HL-60 (cell line): ENCODE measurements around the gene PTPRN2.

Experiments used
- DNase-seq, 2 experiments: peaks; one replicate each; pipeline ENCODE4 v3.0.0-alpha.2; 2010 to 2020; ENCODE audit warnings: low read depth in 1 of 2, low spot score in 1 of 2
- H3K27ac ChIP-seq: fragments of 250-450 bp; sonication (Bioruptor Pico); replicated peaks from 2 replicates; pipeline ENCODE4 v1.5.1; 2020; ENCODE audit warnings: mild to moderate bottlenecking, moderate library complexity
- H3K27me3 ChIP-seq: fragments of 250-450 bp; sonication (Bioruptor Pico); 2 replicates; pipeline ENCODE4 v1.5.1; 2021; ENCODE audit warnings: mild to moderate bottlenecking, moderate library complexity; ENCODE audit not compliant: insufficient read depth, poor library complexity, severe bottlenecking
- H3K4me3 ChIP-seq: replicated peaks from 2 replicates; pipeline ENCODE4 v1.5.1; 2011; ENCODE audit warnings: mild to moderate bottlenecking, control low read depth, low read length; ENCODE audit not compliant: insufficient read depth
- CTCF ChIP-seq: IDR thresholded peaks from one replicate; pipeline ENCODE4 v1.5.1; 2011; ENCODE audit warnings: low read length, control low read depth, inconsistent platforms; ENCODE audit not compliant: insufficient read depth
- GABPA ChIP-seq: IDR thresholded peaks from 2 replicates; pipeline ENCODE4 v1.6.1; 2012; ENCODE audit warnings: low read depth
- POLR2AphosphoS5 ChIP-seq: IDR thresholded peaks from 2 replicates; pipeline ENCODE4 v1.6.1; 2012; ENCODE audit warnings: low read depth
- REST ChIP-seq: IDR thresholded peaks from 2 replicates; pipeline ENCODE4 v1.6.1; 2012; ENCODE audit warnings: low read depth; ENCODE audit not compliant: insufficient replicate concordance
- SPI1 ChIP-seq: IDR thresholded peaks from 2 replicates; pipeline ENCODE4 v1.6.1; 2012; ENCODE audit warnings: low read depth, mild to moderate bottlenecking, borderline replicate concordance

Gene PTPRN2

GRCh38 chr7:157846271-157846670 is 741.4 kb downstream of the PTPRN2 start:
- TF ChIP-seq GABPA (no peak), CTCF (no peak), POLR2AphosphoS5 (no peak), REST (no peak), SPI1 (no peak)

GRCh38 chr7:157845203-157845835 is 742.3 kb downstream of the PTPRN2 start:
- no peak for DNase-seq
- TF ChIP-seq SPI1, result no peak
- no peak overlapping the region for H3K4me3 ChIP-seq
- H3K27me3 ChIP-seq, result no peaks in the 10 kb centered on the region
- no peak overlapping the region for H3K27ac ChIP-seq

More at GRCh38 chr7:157846271-157846670, 741.4 kb downstream of the PTPRN2 start:
- Histone ChIP-seq H3K27me3 (no peaks in the 10 kb centered on the region), H3K4me3 (no peak overlapping the region), H3K27ac (no peak overlapping the region)
- no peak for DNase-seq

GRCh38 chr7:157844611-157845010 is 743.0 kb downstream of the PTPRN2 start:
- DNase-seq, result no peak
- Histone ChIP-seq H3K4me3 (no peak overlapping the region), H3K27ac (no peak overlapping the region), H3K27me3 (no peaks in the 10 kb centered on the region)
- no peak for TF ChIP-seq SPI1
- TF ChIP-seq POLR2AphosphoS5, result no peak
- no peak for TF ChIP-seq REST
- TF ChIP-seq CTCF, result no peak
- TF ChIP-seq GABPA, result no peak

- DNase-seq, result no peak
- Histone ChIP-seq H3K27me3 (no peaks in the 10 kb centered on the region), H3K4me3 (no peak overlapping the region), H3K27ac (no peak overlapping the region)
- no peak for TF ChIP-seq REST
- no peak for TF ChIP-seq CTCF
- TF ChIP-seq SPI1, result no peak
- no peak for TF ChIP-seq POLR2AphosphoS5
- no peak for TF ChIP-seq GABPA
Measured at GRCh38 chr7:157844141-157844540, 743.5 kb downstream of the PTPRN2 start.
